ENCODE data around the gene SMARCA4.
A peak's percentile ranks its signal among the peaks of the same experiment; 100 is the strongest.
"Not testable (repeated sequence)": the region's sequence is repeated elsewhere in the genome, so short reads cannot be mapped to it uniquely, and the experiment has no call there.

The SMARCA4 gene

GRCh38 chr19:11078893-11079292 lies 118.1 kb downstream of the SMARCA4 start:
- no peak for DNase-seq

- DNase-seq, result no peak
These were observed 119.2 kb downstream of the SMARCA4 start for GRCh38 chr19:11079999-11080398.

- DNase-seq, result no peak
These were observed 127.2 kb downstream of the SMARCA4 start for GRCh38 chr19:11087870-11088505.

- DNase-seq, result no peak
These were observed 127.8 kb downstream of the SMARCA4 start for GRCh38 chr19:11088506-11089253.

GRCh38 chr19:11089254-11090013 lies 128.6 kb downstream of the SMARCA4 start, which contains the start of gene LDLR:
Gene LDLR (plus strand): TSS chr19:11089463. CDS start chr19:11089549, 86 bp downstream.
- peak; percentile 54 for DNase-seq

GRCh38 chr19:11090014-11090263 lies 129.1 kb downstream of the SMARCA4 start:
- not testable (repeated sequence) for DNase-seq

- peak; percentile 96 for DNase-seq
These were observed 129.6 kb downstream of the SMARCA4 start for GRCh38 chr19:11090264-11090996.

GRCh38 chr19:11090997-11091702 lies 130.3 kb downstream of the SMARCA4 start:
- DNase-seq, result no peak

GRCh38 chr19:11091703-11092153 lies 130.9 kb downstream of the SMARCA4 start:
- peak; percentile 40 for DNase-seq

- DNase-seq, result peak; percentile 29
These were observed 131.3 kb downstream of the SMARCA4 start for GRCh38 chr19:11092181-11092538.

GRCh38 chr19:11093689-11094238 lies 132.9 kb downstream of the SMARCA4 start:
- DNase-seq, result no peak

GRCh38 chr19:11094520-11094894 lies 133.7 kb downstream of the SMARCA4 start:
- DNase-seq, result no peak

- no peak for DNase-seq
These were observed 135.5 kb downstream of the SMARCA4 start for GRCh38 chr19:11096210-11096841.

GRCh38 chr19:11097367-11097766 lies 136.5 kb downstream of the SMARCA4 start:
- DNase-seq, result not testable (repeated sequence)

GRCh38 chr19:11098327-11098726 lies 137.5 kb downstream of the SMARCA4 start:
- DNase-seq, result no peak

GRCh38 chr19:11098861-11099260 lies 138.0 kb downstream of the SMARCA4 start:
- no peak for DNase-seq

- no peak for DNase-seq
These were observed 139.2 kb downstream of the SMARCA4 start for GRCh38 chr19:11100049-11100448.

GRCh38 chr19:11101057-11101456 lies 140.2 kb downstream of the SMARCA4 start:
- no peak for DNase-seq

GRCh38 chr19:11102944-11103343 lies 142.1 kb downstream of the SMARCA4 start:
- DNase-seq, result no peak

GRCh38 chr19:11103667-11104066 lies 142.8 kb downstream of the SMARCA4 start:
- DNase-seq, result not testable (repeated sequence)

- DNase-seq, result no peak
These were observed 144.3 kb downstream of the SMARCA4 start for GRCh38 chr19:11105014-11105636.
